ENCODE measurements around the gene PHLDA1. TPM values are rescaled to one million over a fixed set of nuclear protein-coding genes. Genes with fewer than 3 reads are reported as not detected.

PHLDA1 gene
- total RNA-seq, 1 donor from 2014 or later: 169 TPM

GRCh38 chr12:75998292-75999063 is 33.1 kb downstream of the PHLDA1 start:
- no peak overlapping the region for H3K27ac Mint-ChIP-seq (ENCODE audit: unreplicated experiment)
- H3K9me3 Mint-ChIP-seq (ENCODE audit: unreplicated experiment): peaks cover 1% of the 10 kb centered on the region

GRCh38 chr12:75997658-75998057 is 33.9 kb downstream of the PHLDA1 start:
- Mint-ChIP-seq H3K4me1 (ENCODE audit: low read depth, unreplicated experiment) (peaks cover 3% of the 10 kb centered on the region), H3K27ac (ENCODE audit: unreplicated experiment) (no peak overlapping the region), H3K36me3 (ENCODE audit: unreplicated experiment) (no peaks in the 10 kb centered on the region), H3K9me3 (ENCODE audit: unreplicated experiment) (peaks cover 1% of the 10 kb centered on the region), H3K4me3 (ENCODE audit: unreplicated experiment) (no peak overlapping the region), H3K27me3 (ENCODE audit: unreplicated experiment) (no peaks in the 10 kb centered on the region)
- no peak for DNase-seq
- TF ChIP-seq CTCF (IDR thresholded peaks at IDR 0.05; ENCODE audit: partially characterized antibody, unreplicated experiment): no peak

More at GRCh38 chr12:75998292-75999063, 33.1 kb downstream of the PHLDA1 start:
- Mint-ChIP-seq H3K36me3 (ENCODE audit: unreplicated experiment) (no peaks in the 10 kb centered on the region), H3K4me1 (ENCODE audit: low read depth, unreplicated experiment) (peaks cover 6% of the 10 kb centered on the region), H3K27me3 (ENCODE audit: unreplicated experiment) (no peaks in the 10 kb centered on the region), H3K4me3 (ENCODE audit: unreplicated experiment) (no peak overlapping the region)
- DNase-seq: no peak
- no peak for TF ChIP-seq CTCF (IDR thresholded peaks at IDR 0.05; ENCODE audit: partially characterized antibody, unreplicated experiment)

GRCh38 chr12:75996861-75997447 is 34.6 kb downstream of the PHLDA1 start:
- Mint-ChIP-seq H3K36me3 (ENCODE audit: unreplicated experiment) (no peaks in the 10 kb centered on the region), H3K4me3 (ENCODE audit: unreplicated experiment) (no peak overlapping the region), H3K27me3 (ENCODE audit: unreplicated experiment) (peaks cover under 1% of the 10 kb centered on the region), H3K27ac (ENCODE audit: unreplicated experiment) (no peak overlapping the region), H3K4me1 (ENCODE audit: low read depth, unreplicated experiment) (peaks cover 3% of the 10 kb centered on the region), H3K9me3 (ENCODE audit: unreplicated experiment) (peaks cover 1% of the 10 kb centered on the region)
- no peak for DNase-seq
- no peak for TF ChIP-seq CTCF (IDR thresholded peaks at IDR 0.05; ENCODE audit: partially characterized antibody, unreplicated experiment)

- no peak for DNase-seq
- Mint-ChIP-seq H3K27ac (ENCODE audit: unreplicated experiment) (no peak overlapping the region), H3K27me3 (ENCODE audit: unreplicated experiment) (peaks cover 2% of the 10 kb centered on the region), H3K9me3 (ENCODE audit: unreplicated experiment) (peaks cover 1% of the 10 kb centered on the region), H3K36me3 (ENCODE audit: unreplicated experiment) (no peaks in the 10 kb centered on the region), H3K4me3 (ENCODE audit: unreplicated experiment) (no peak overlapping the region), H3K4me1 (ENCODE audit: low read depth, unreplicated experiment) (peaks cover 3% of the 10 kb centered on the region)
- no peak for TF ChIP-seq CTCF (IDR thresholded peaks at IDR 0.05; ENCODE audit: partially characterized antibody, unreplicated experiment)
Observed at GRCh38 chr12:75995691-75996090, 35.9 kb downstream of the PHLDA1 start.
